ENCODE data around the gene PGC. TPM values are rescaled to one million over a fixed set of nuclear protein-coding genes. Genes with fewer than 3 reads are reported as not detected.
A peak's percentile ranks its signal among the peaks of the same experiment; 100 is the strongest.

PGC gene
- total RNA-seq, 1 donor from 2014 or later: not detected

- H3K4me3 ChIP-seq: no peak overlapping the region
- H3K27me3 ChIP-seq (ENCODE audit: low read depth): no peaks in the 10 kb centered on the region
- H3K27ac ChIP-seq (replicated peaks): peak overlapping the region; percentile 86
- peaks cover 6% of the 10 kb centered on the region for H3K36me3 ChIP-seq
- no peak for TF ChIP-seq CTCF (IDR thresholded peaks at IDR 0.05; ENCODE audit: borderline replicate concordance)
- intact Hi-C loops (cut with micrococcal nuclease): no loop called here
- H3K4me1 ChIP-seq: peaks cover 78% of the 10 kb centered on the region
- no peak for DNase-seq
- no peaks in the 10 kb centered on the region for H3K9me3 ChIP-seq (replicated peaks)
Observed at GRCh38 chr6:41699063-41699462, 48.1 kb downstream of the PGC start.

DNA sequence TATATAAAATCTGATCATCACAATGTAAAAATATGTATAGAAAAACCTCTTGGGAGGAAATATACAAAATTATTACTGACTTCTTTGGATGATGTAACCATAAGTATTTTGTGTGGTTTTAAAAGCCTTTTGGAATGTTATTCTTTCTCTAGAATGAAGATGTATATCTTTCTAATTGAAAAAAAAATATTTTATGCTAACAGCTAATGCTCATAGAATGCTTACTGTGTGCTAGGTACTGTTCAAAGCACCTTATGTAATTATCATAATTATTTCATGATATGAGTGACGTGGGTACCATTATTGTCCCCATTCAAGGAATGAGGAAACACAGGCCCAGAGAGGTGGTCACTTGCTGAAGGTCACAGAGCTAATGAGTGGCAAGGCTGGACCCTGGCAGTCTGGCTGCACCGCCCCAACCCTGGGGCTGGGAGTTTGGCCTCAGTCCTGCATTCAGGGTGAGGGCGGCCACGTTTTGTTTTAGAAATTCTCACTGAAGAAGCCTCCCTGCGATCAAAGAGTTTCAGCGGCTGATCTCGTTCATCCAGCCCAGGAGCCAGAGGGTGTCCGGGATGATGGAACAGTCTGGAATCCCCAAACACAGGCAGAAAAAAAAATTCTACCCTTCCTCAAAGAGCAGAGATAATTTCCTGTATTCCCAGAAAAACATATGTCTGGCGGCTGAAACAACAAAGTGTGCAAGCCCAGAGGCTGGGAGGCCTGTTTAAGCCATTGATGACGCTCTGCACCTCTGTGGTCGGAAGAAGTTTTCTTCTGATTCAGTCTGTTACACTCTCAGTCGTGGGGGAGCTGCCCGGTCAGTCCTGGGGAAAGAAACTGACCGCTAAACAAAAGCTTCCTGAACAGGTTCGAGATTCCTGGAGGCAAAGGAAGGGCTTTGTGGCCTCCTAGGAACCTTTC, 49.1 kb downstream of the PGC start:
- peaks cover 6% of the 10 kb centered on the region for H3K36me3 ChIP-seq
- no peaks in the 10 kb centered on the region for H3K27me3 ChIP-seq (ENCODE audit: low read depth)
- no peak overlapping the region for H3K4me3 ChIP-seq
- DNase-seq: no peak
- H3K4me1 ChIP-seq: peaks cover 78% of the 10 kb centered on the region
- H3K9me3 ChIP-seq (replicated peaks): no peaks in the 10 kb centered on the region
- intact Hi-C loops (cut with micrococcal nuclease): no loop called here
- TF ChIP-seq CTCF (IDR thresholded peaks at IDR 0.05; ENCODE audit: borderline replicate concordance): no peak
- peak overlapping the region; percentile 86 for H3K27ac ChIP-seq (replicated peaks)

DNA sequence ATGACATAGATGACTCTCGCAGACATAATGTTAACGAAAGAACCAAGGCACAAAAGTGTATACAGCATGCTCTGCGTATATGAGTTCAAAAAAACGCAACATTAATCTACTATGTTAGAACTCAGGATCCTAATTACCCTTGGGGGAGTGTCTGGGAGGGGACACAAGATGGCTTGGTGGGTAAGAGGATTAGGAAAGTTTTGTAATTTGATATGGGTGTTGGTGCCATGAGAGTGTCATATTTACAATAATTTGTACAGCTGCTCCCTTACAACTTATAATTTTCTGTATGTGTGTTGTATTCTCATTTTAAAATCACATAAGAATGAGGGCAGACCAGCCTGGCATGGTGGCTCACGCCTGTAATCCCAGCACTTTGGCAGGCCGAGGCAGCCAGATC, 50.4 kb downstream of the PGC start:
- H3K27ac ChIP-seq (replicated peaks): no peak overlapping the region
- no peaks in the 10 kb centered on the region for H3K9me3 ChIP-seq (replicated peaks)
- H3K4me1 ChIP-seq: peaks cover 70% of the 10 kb centered on the region
- H3K27me3 ChIP-seq (ENCODE audit: low read depth): no peaks in the 10 kb centered on the region
- H3K36me3 ChIP-seq: no peaks in the 10 kb centered on the region
- no peak for TF ChIP-seq CTCF (IDR thresholded peaks at IDR 0.05; ENCODE audit: borderline replicate concordance)
- no peak overlapping the region for H3K4me3 ChIP-seq
- intact Hi-C loops (cut with micrococcal nuclease): no loop called here
- no peak for DNase-seq

GRCh38 chr6:41695825-41696224, 51.4 kb downstream of the PGC start:
- Histone ChIP-seq H3K4me1 (peaks cover 60% of the 10 kb centered on the region), H3K9me3 (replicated peaks) (no peaks in the 10 kb centered on the region), H3K27me3 (ENCODE audit: low read depth) (no peaks in the 10 kb centered on the region), H3K4me3 (no peak overlapping the region), H3K27ac (replicated peaks) (peak overlapping the region; percentile 8), H3K36me3 (peaks cover 3% of the 10 kb centered on the region)
- DNase-seq: no peak
- intact Hi-C loops (cut with micrococcal nuclease): no loop called here
- TF ChIP-seq CTCF (IDR thresholded peaks at IDR 0.05; ENCODE audit: borderline replicate concordance): no peak

GRCh38 chr6:41694815-41695526, 52.2 kb downstream of the PGC start:
- no peak for TF ChIP-seq CTCF (IDR thresholded peaks at IDR 0.05; ENCODE audit: borderline replicate concordance)
- peaks cover 10% of the 10 kb centered on the region for H3K36me3 ChIP-seq
- peaks cover 54% of the 10 kb centered on the region for H3K4me1 ChIP-seq
- intact Hi-C loops (cut with micrococcal nuclease): no loop called here
- no peak overlapping the region for H3K4me3 ChIP-seq
- H3K27ac ChIP-seq (replicated peaks): no peak overlapping the region
- H3K27me3 ChIP-seq (ENCODE audit: low read depth): no peaks in the 10 kb centered on the region
- no peak for DNase-seq
- no peaks in the 10 kb centered on the region for H3K9me3 ChIP-seq (replicated peaks)

Measured in left ventricle myocardium inferior (tissue), 1 donor.